Measurements from ENCODE around the gene PRSS1. TPM values are rescaled to one million over a fixed set of nuclear protein-coding genes. Genes with fewer than 3 reads are reported as not detected.
"Not testable (repeated sequence)": the region's sequence is repeated elsewhere in the genome, so short reads cannot be mapped to it uniquely, and the experiment has no call there.

Gene PRSS1
- total RNA-seq, 4 donors from 2014 or later, result not detected

DNA sequence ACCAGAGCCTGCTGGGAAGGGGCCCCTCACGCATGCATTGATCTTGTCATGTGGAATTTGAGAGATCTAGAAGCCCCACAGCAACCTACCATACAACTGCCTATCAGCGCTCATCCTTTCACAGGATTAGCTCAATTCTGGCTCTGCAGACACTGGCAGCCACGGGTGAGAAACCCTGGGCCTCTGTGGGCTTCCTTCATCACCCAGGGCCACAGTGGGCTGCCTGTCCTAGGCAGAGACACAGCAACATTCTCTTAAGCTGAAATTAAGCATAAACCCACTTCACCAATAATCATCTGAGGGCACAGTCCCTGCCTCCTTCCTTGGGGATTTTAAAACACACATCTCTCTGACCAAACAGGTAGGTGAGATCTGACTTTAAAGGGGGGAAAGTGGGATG lies 18.2 kb downstream of the PRSS1 start:
- 71 to 80% methylated on average over 1 to 3 of the region's 3 CpGs for WGBS, 2 donors
- H3K27me3 ChIP-seq, result peaks cover 0 to 6% (median 0%) of the 10 kb centered on the region in 4 donors
- H3K9me3 ChIP-seq, result no peaks in the 10 kb centered on the region
- TF ChIP-seq, protein P1, sequence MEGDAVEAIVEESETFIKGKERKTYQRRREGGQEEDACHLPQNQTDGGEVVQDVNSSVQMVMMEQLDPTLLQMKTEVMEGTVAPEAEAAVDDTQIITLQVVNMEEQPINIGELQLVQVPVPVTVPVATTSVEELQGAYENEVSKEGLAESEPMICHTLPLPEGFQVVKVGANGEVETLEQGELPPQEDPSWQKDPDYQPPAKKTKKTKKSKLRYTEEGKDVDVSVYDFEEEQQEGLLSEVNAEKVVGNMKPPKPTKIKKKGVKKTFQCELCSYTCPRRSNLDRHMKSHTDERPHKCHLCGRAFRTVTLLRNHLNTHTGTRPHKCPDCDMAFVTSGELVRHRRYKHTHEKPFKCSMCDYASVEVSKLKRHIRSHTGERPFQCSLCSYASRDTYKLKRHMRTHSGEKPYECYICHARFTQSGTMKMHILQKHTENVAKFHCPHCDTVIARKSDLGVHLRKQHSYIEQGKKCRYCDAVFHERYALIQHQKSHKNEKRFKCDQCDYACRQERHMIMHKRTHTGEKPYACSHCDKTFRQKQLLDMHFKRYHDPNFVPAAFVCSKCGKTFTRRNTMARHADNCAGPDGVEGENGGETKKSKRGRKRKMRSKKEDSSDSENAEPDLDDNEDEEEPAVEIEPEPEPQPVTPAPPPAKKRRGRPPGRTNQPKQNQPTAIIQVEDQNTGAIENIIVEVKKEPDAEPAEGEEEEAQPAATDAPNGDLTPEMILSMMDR (IDR thresholded peaks at IDR 0.05), result no peak
- no peak for TF ChIP-seq POLR2A (IDR thresholded peaks at IDR 0.05)
- intact Hi-C loops (cut with DNase I), result no loop called here
- H3K27ac ChIP-seq, result no peak overlapping the region
- H3K4me3 ChIP-seq, result no peak overlapping the region
- H3K36me3 ChIP-seq, result no peaks in the 10 kb centered on the region
- DNase-seq, result no peak
- H3K4me1 ChIP-seq, result no peaks in the 10 kb centered on the region

DNA sequence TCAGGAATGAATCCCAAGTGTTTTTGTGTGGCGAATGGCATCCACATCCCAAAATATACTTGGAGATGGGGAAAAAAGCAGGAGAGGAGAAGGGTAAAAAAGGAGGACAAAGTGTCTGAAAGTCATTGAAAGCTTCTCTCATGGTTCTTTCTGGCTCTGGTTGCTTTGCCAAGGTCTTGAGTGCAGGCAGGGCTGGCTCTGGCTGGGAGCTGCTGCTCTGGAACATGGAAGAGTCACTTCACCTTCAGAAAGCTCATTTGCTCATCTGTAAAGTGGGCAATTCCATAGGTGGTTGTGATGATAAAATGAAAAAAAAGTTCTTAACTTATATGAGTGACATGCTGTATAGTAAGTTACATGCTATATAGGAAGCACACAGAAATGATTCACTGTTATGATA lies 18.6 kb downstream of the PRSS1 start:
- Histone ChIP-seq H3K4me1 (no peaks in the 10 kb centered on the region), H3K4me3 (no peak overlapping the region)

DNA sequence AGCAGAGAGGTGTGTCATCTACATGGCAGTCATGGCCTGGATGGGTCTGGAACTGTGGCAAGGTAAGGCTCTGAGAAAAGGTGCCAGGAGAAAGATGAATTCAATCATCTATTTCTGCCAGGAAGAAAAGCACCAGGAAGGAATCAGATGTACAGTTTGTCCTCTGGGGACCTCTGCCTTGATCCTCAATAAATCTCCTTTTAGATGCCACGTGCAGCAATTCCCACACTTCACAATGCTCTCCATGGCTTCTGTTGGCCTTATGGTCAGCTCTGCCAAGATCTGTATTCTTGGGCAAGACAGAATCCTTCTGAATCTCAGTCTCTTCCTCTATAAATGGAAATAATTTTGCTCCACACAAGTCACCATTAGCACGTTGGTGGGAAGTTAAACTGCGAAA lies 19.6 kb downstream of the PRSS1 start:
- H3K4me1 ChIP-seq; H3K4me3 ChIP-seq; H3K27me3 ChIP-seq; H3K27ac ChIP-seq; H3K9me3 ChIP-seq; DNase-seq; intact Hi-C loops (cut with DNase I); H3K36me3 ChIP-seq: not testable (repeated sequence)
- WGBS, 2 donors, result 68 to 71% methylated on average over 3 of the region's 3 CpGs

More for the DNA sequence above, 18.6 kb downstream of the PRSS1 start:
- DNase-seq, result no peak
- no peaks in the 10 kb centered on the region for H3K36me3 ChIP-seq
- TF ChIP-seq, protein P1 (IDR thresholded peaks at IDR 0.05), result no peak
- no peak for TF ChIP-seq POLR2A (IDR thresholded peaks at IDR 0.05)
- intact Hi-C loops (cut with DNase I), result no loop called here
- H3K27me3 ChIP-seq, result peaks cover 0 to 6% (median 0%) of the 10 kb centered on the region in 4 donors
- no peak overlapping the region for H3K27ac ChIP-seq
- 67 to 71% methylated on average over 1 of the region's 1 CpG for WGBS, 2 donors
- no peaks in the 10 kb centered on the region for H3K9me3 ChIP-seq

DNA sequence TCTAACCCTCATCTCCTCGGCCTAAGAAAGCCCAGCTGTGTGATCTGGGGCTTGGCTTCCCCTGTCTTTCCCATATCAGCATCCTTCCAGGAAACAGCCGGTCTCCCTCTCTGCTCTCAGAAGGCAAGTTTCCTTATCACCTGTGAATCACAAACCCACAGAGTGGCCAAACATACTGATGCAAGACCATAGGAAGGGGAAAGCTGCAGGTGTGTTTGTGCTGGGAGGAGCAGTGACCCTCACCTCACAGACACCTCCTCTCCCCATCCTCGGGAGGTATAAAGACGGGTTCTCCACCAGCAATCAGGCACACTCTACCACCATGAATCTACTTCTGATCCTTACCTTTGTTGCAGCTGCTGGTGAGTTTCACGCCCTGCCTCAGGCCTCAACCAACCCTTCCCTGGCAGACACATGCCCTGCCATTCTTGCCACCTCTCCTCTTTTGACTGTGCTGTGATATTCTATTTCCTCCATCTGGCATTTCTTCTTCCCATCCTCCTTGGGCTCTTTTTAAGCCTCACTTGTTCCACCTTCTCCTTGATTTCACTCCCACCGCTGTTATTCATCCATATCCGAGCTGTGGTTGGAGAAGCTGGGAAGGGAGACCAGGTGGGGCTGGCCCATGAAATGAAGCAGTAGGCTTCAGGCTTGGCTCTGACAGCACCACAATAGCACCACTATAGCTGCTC lies 21.5 kb downstream of the PRSS1 start, which contains the start of gene PRSS2:
Gene PRSS2, plus strand, starts transcription at position 310 of the 692 bp plus-strand sequence. Its CDS starts 13 bp downstream, at position 323.
- no peak for DNase-seq
- H3K27me3 ChIP-seq, result peaks cover 0 to 6% (median 0%) of the 10 kb centered on the region in 4 donors
- TF ChIP-seq, protein P1 (IDR thresholded peaks at IDR 0.05), result no peak
- no peak for TF ChIP-seq POLR2A (IDR thresholded peaks at IDR 0.05)
- no peak within 1 kb of the TSS for H3K27ac ChIP-seq
- H3K36me3 ChIP-seq, result no peaks in the 10 kb centered on the region
- WGBS, 2 donors, result 48 to 68% methylated on average over 7 of the region's 7 CpGs
- no peak within 1 kb of the TSS for H3K4me3 ChIP-seq
- no peaks in the 10 kb centered on the region for H3K4me1 ChIP-seq
- intact Hi-C loops (cut with DNase I), result no loop called here
- H3K9me3 ChIP-seq, result no peaks in the 10 kb centered on the region

DNA sequence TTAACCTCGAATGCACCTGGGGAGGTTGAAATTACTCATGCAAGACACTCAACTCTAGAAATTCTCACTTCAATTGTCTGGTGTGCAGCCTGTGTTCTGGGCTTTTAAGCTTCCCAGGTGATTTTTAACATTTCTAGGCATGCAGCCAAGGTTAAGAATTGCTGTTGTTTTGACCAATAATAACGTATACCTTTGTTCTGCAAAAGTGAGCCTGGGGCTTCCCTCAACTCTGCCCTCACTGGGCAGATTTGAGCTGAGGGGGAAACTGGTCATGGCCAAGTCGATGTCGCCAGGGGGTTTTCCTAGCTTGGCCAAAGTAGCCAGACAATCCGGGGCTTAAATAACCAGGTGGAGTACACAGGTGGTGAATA lies 22.1 kb downstream of the PRSS1 start:
- no peak for TF ChIP-seq POLR2A (IDR thresholded peaks at IDR 0.05)
- TF ChIP-seq, protein P1 (IDR thresholded peaks at IDR 0.05), result no peak
- H3K27me3 ChIP-seq, result peaks cover 0 to 6% (median 0%) of the 10 kb centered on the region in 4 donors
- H3K36me3 ChIP-seq, result no peaks in the 10 kb centered on the region
- no peaks in the 10 kb centered on the region for H3K9me3 ChIP-seq
- 20 to 55% methylated on average over 5 of the region's 5 CpGs for WGBS, 2 donors
- intact Hi-C loops (cut with DNase I), result no loop called here
- no peak for DNase-seq
- H3K27ac ChIP-seq, result no peak overlapping the region
- H3K4me3 ChIP-seq, result no peak overlapping the region
- H3K4me1 ChIP-seq, result no peaks in the 10 kb centered on the region

All from esophagus squamous epithelium (tissue), 5 donors.